ENCODE results near the gene IER5L.

- TF ChIP-seq POLR2A (IDR thresholded peaks at IDR 0.05) (no peak), CTCF (IDR thresholded peaks at IDR 0.05) (no peak)
These were observed 14.3 kb downstream of the IER5L start for GRCh38 chr9:129163753-129164152.
